ENCODE results near the gene NOL9.

Gene NOL9

GRCh38 chr1:6590046-6590445 lies 35.7 kb upstream of the NOL9 start:
- no peak for DNase-seq (ENCODE audit: low read depth)

- no peak for DNase-seq (ENCODE audit: low read depth)
Observed at GRCh38 chr1:6588893-6589520, 34.7 kb upstream of the NOL9 start.

GRCh38 chr1:6588128-6588892 lies 34.0 kb upstream of the NOL9 start:
- DNase-seq (ENCODE audit: low read depth) = no peak

- DNase-seq (ENCODE audit: low read depth) = no peak
Observed at GRCh38 chr1:6587261-6588005, 33.1 kb upstream of the NOL9 start.

- DNase-seq (ENCODE audit: low read depth) = no peak
Observed at GRCh38 chr1:6586404-6586816, 32.1 kb upstream of the NOL9 start.

GRCh38 chr1:6585841-6586240 lies 31.5 kb upstream of the NOL9 start:
- no peak for DNase-seq (ENCODE audit: low read depth)

- DNase-seq (ENCODE audit: low read depth) = no peak
Observed at GRCh38 chr1:6585081-6585722, 30.9 kb upstream of the NOL9 start.

- no peak for DNase-seq (ENCODE audit: low read depth)
Observed at GRCh38 chr1:6584126-6585080, 30.1 kb upstream of the NOL9 start.

- no peak for DNase-seq (ENCODE audit: low read depth)
Observed at GRCh38 chr1:6582370-6582769, 28.1 kb upstream of the NOL9 start.

GRCh38 chr1:6581561-6582305 lies 27.4 kb upstream of the NOL9 start:
- DNase-seq (ENCODE audit: low read depth) = no peak

GRCh38 chr1:6580593-6581409 lies 26.5 kb upstream of the NOL9 start:
- DNase-seq (ENCODE audit: low read depth) = no peak

GRCh38 chr1:6580119-6580592 lies 25.8 kb upstream of the NOL9 start:
- no peak for DNase-seq (ENCODE audit: low read depth)

- peak; percentile 91 for DNase-seq (ENCODE audit: low read depth)
Observed at GRCh38 chr1:6579374-6580118, 25.2 kb upstream of the NOL9 start, which contains the start of gene ZBTB48. ZBTB48 (plus strand) TSS chr1:6579994; CDS start chr1:6580610, 616 bp downstream.

GRCh38 chr1:6578624-6579373 lies 24.5 kb upstream of the NOL9 start:
- no peak for DNase-seq (ENCODE audit: low read depth)

GRCh38 chr1:6577831-6578525 lies 23.7 kb upstream of the NOL9 start:
- no peak for DNase-seq (ENCODE audit: low read depth)

- no peak for DNase-seq (ENCODE audit: low read depth)
Observed at GRCh38 chr1:6574818-6575217, 20.5 kb upstream of the NOL9 start.

GRCh38 chr1:6574025-6574620 lies 19.8 kb upstream of the NOL9 start:
- no peak for DNase-seq (ENCODE audit: low read depth)

Measured in stimulated activated CD8-positive, alpha-beta memory T cell treated with anti-CD3 and anti-CD28 coated beads, Interleukin-15, amount 100 ng/mL, for 1 hour (primary cell).